NB4 (cell line): ENCODE results near the gene DYNLRB2.
A peak's percentile ranks its signal among the peaks of the same experiment; 100 is the strongest.

Source experiments
- DNase-seq: peaks from one replicate; pipeline ENCODE4 v3.0.0; 2010; ENCODE audit warnings: low read depth
- H3K4me3 ChIP-seq: one replicate; pipeline ENCODE4 v1.5.1; 2011; ENCODE audit warnings: mild to moderate bottlenecking, low read depth, low read length, moderate library complexity
- CTCF ChIP-seq: IDR thresholded peaks from one replicate; pipeline ENCODE4 v1.5.1; 2012; ENCODE audit warnings: low read depth, low read length
- MAX ChIP-seq: IDR thresholded peaks from 2 replicates; pipeline ENCODE4 v1.6.1; 2011; ENCODE audit warnings: low read depth, low read length
- MYC ChIP-seq: IDR thresholded peaks from 2 replicates; pipeline ENCODE4 v1.6.1; 2011; ENCODE audit warnings: low read depth, low read length
- POLR2A ChIP-seq: IDR thresholded peaks from 2 replicates; pipeline ENCODE4 v1.6.1; 2011; ENCODE audit warnings: mild to moderate bottlenecking; ENCODE audit not compliant: insufficient read length; ENCODE audit errors: extremely low read depth

DYNLRB2 gene

DNA sequence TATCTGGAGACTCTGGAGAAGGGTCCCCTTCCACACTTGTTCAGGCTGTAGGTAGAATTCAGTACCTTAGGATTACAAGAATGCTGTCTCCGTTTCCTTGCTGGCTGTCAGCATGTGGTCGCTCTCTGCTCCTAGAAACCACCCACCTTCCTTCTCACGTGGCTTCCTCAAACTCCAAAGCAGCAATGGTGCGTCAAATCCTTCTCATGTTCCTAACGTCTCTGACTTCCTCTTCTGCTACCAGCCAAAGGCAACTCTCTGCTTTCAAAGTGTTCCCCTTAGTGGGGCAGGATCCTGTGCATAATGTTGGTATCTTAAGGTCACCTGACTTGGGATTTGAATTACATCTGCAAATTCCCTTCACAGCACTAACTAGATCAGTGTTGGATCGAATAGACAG is 30.9 kb upstream of the DYNLRB2 start:
- DNase-seq = peak; percentile 34

GRCh38 chr16:80511824-80512592 is 28.8 kb upstream of the DYNLRB2 start:
- H3K4me3 ChIP-seq = no peak overlapping the region
- no peak for DNase-seq
- no peak for TF ChIP-seq CTCF
- no peak for TF ChIP-seq MYC
- no peak for TF ChIP-seq POLR2A
- TF ChIP-seq MAX = no peak

More for the DNA sequence above, 30.9 kb upstream of the DYNLRB2 start:
- peak; percentile 59; the same call in 1 of the 2 replicates for TF ChIP-seq MAX
- no peak for TF ChIP-seq CTCF
- no peak overlapping the region for H3K4me3 ChIP-seq

- H3K4me3 ChIP-seq = no peak overlapping the region
- no peak for TF ChIP-seq POLR2A
- TF ChIP-seq MAX = no peak
- no peak for TF ChIP-seq CTCF
- TF ChIP-seq MYC = no peak
- DNase-seq = no peak
These were observed 28.3 kb upstream of the DYNLRB2 start for GRCh38 chr16:80512593-80512853.

DNA sequence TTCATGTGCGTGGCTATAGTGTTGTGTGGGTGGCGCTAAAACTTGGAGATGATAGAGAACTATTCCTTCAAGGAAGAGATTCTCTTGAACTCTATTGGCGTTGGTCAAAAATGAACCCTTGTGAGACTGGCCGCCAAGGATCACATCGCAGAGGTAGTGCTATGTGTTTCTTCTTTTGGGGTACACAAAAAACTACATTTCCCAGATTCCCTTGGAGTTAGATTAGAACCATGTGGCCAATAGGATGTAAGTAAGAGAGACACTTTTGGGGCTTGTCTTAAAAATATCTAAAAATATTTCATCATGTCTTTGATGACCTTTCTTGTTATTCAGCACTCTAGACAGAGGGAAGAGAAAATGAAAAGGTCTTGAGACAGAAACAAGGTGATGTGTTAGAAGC is 25.4 kb upstream of the DYNLRB2 start:
- TF ChIP-seq MYC (no peak), MAX (no peak), CTCF (no peak), POLR2A (no peak)
- DNase-seq = no peak
- no peak overlapping the region for H3K4me3 ChIP-seq

GRCh38 chr16:80517846-80518245 is 22.9 kb upstream of the DYNLRB2 start:
- no peak for DNase-seq
- H3K4me3 ChIP-seq = no peak overlapping the region
- no peak for TF ChIP-seq MYC
- TF ChIP-seq CTCF = no peak
- TF ChIP-seq POLR2A = no peak
- no peak for TF ChIP-seq MAX

DNA sequence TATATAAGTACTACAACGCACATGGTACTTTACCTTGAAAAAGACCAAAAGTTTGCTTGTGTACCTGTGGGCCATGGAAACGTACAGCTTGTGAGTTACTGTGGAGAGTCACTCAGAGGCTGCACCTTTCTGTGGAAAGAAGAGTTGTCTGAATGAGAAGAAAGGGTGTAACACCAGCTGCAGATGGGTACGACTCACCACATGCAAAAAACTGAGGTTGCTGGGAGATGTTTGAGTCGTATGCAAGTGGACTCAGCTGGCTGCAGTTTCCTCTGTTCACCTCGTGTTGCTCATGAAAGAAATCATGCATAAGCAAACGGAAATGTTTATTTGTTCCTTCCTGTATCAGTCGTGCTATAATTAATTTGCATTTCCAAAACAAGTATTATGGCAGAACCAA is 22.4 kb upstream of the DYNLRB2 start:
- no peak for DNase-seq
- TF ChIP-seq MYC (no peak), POLR2A (no peak)

More for the DNA sequence above, 22.4 kb upstream of the DYNLRB2 start:
- no peak overlapping the region for H3K4me3 ChIP-seq
